Peyer's patch (tissue), 4 donors: ENCODE data around the gene THSD7A.

Experiments
- POLR2A ChIP-seq, 2 donors: fragments of 450-650 bp; IDR thresholded peaks; one replicate each; pipeline ENCODE4 v1.5.1; 2017; ENCODE audit warnings: antibody characterized with exemption in 2 of 2, mild to moderate bottlenecking in 2 of 2, moderate library complexity in 2 of 2
- TF ChIP-seq, protein P1 (sequence below), 6 experiments: fragments of 450-650 bp in 4 of 6; fragments of 200-600 bp in 2 of 6; sonication (generic) in 1 of 6; IDR thresholded peaks; one replicate each; pipeline ENCODE4 v1.5.1; 2017 to 2019; ENCODE audit warnings: antibody characterized with exemption in 6 of 6, mild to moderate bottlenecking in 3 of 6, moderate library complexity in 1 of 6

DNA sequence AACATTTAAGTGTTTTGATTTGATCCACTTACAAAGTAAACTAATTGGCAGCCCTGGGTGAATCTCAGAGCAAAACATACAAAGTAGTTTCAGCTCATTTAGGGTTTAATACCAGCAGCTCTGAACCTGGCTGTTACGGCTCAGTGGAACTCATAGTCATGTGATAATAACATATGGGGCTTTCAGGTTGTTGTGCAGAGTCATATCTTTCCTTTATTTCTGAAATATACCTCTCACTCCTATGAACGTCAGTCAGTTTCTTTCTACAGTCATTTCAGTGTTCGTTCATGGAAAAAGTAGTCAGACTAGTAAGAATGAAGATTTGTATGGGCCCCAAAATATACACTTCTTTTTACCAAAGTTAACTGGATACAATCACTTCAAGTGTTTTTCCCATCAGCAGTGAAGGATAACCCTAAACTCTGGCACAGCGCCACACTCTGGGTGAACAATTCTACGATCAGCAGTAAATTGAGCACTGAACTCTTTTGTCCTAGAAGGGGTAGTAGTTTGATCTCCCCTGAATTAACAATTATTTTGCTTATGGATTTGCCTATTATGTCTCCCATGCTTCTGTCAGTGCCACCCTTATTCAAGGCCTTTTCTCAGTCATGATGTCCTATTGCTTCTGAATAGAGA is 218.6 kb downstream of the THSD7A start:
- TF ChIP-seq, protein P1, sequence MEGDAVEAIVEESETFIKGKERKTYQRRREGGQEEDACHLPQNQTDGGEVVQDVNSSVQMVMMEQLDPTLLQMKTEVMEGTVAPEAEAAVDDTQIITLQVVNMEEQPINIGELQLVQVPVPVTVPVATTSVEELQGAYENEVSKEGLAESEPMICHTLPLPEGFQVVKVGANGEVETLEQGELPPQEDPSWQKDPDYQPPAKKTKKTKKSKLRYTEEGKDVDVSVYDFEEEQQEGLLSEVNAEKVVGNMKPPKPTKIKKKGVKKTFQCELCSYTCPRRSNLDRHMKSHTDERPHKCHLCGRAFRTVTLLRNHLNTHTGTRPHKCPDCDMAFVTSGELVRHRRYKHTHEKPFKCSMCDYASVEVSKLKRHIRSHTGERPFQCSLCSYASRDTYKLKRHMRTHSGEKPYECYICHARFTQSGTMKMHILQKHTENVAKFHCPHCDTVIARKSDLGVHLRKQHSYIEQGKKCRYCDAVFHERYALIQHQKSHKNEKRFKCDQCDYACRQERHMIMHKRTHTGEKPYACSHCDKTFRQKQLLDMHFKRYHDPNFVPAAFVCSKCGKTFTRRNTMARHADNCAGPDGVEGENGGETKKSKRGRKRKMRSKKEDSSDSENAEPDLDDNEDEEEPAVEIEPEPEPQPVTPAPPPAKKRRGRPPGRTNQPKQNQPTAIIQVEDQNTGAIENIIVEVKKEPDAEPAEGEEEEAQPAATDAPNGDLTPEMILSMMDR (IDR thresholded peaks at IDR 0.05): no peak
- TF ChIP-seq POLR2A (IDR thresholded peaks at IDR 0.05): no peak
